DND-41 (cell line): Measurements from ENCODE around the gene SOCS7.

ENCODE experiments used
- ATAC-seq: fragments of 200-7000 bp; cut with Tn5 transposase; 3 replicates; pipeline ENCODE4 v1.9.1; 2021; ENCODE audit warnings: low read depth; ENCODE audit not compliant: insufficient read depth
- DNase-seq: peaks from one replicate; pipeline ENCODE4 v3.0.0-alpha.2; 2020
- H2AFZ ChIP-seq: 2 replicates; pipeline ENCODE4 v1.6.0; 2012; ENCODE audit warnings: low read depth, low read length
- H3K27ac ChIP-seq: 2 replicates; pipeline ENCODE4 v1.5.1; 2012; ENCODE audit warnings: low read length, inconsistent platforms
- H3K27me3 ChIP-seq: fragments of 200-600 bp; sonication (generic); 2 replicates; pipeline ENCODE4 v1.6.0; 2012; ENCODE audit warnings: low read length, mild to moderate bottlenecking, inconsistent platforms; ENCODE audit not compliant: insufficient read depth, poor library complexity
- H3K36me3 ChIP-seq: 2 replicates; pipeline ENCODE4 v1.5.1; 2012; ENCODE audit warnings: low read length, inconsistent platforms; ENCODE audit not compliant: insufficient read depth
- H3K4me1 ChIP-seq: 2 replicates; pipeline ENCODE4 v1.5.1; 2012; ENCODE audit warnings: mild to moderate bottlenecking, low read length; ENCODE audit not compliant: insufficient read depth
- H3K4me2 ChIP-seq: 2 replicates; pipeline ENCODE4 v1.6.0; 2012; ENCODE audit warnings: mild to moderate bottlenecking, moderate library complexity, low read length, inconsistent platforms; ENCODE audit not compliant: insufficient read depth
- H3K4me3 ChIP-seq, 2 experiments: fragments of 200-600 bp in 1 of 2; shearing (Covaris generic) in 1 of 2; 2 replicates each; pipeline ENCODE4 v1.5.1; 2012 to 2016; ENCODE audit warnings: inconsistent platforms in 2 of 2, low read length in 2 of 2, mild to moderate bottlenecking in 2 of 2, low read depth in 1 of 2, moderate library complexity in 1 of 2
- H3K79me2 ChIP-seq: 2 replicates; pipeline ENCODE4 v1.6.0; 2012; ENCODE audit warnings: low read length, inconsistent platforms; ENCODE audit not compliant: insufficient read depth
- H3K9ac ChIP-seq: 2 replicates; pipeline ENCODE4 v1.6.0; 2012; ENCODE audit warnings: low read depth, mild to moderate bottlenecking, inconsistent platforms, low read length, moderate library complexity
- H3K9me3 ChIP-seq: 2 replicates; pipeline ENCODE4 v1.5.1; 2012; ENCODE audit warnings: low read length, moderate library complexity, mild to moderate bottlenecking, inconsistent platforms; ENCODE audit not compliant: insufficient read depth, severe bottlenecking
- H4K20me1 ChIP-seq: 2 replicates; pipeline ENCODE4 v1.6.0; 2012; ENCODE audit warnings: low read length; ENCODE audit not compliant: insufficient read depth
- CTCF ChIP-seq: IDR thresholded peaks from 2 replicates; pipeline ENCODE4 v1.5.1; 2012; ENCODE audit warnings: borderline replicate concordance, low read length, moderate library complexity, mild to moderate bottlenecking; ENCODE audit not compliant: poor library complexity, severe bottlenecking; ENCODE audit errors: extremely low read depth
- EZH2 ChIP-seq: IDR thresholded peaks from 3 replicates; pipeline ENCODE4 v1.6.1; 2012; ENCODE audit warnings: borderline replicate concordance, low read depth, mild to moderate bottlenecking, moderate library complexity, low read length, inconsistent platforms; ENCODE audit not compliant: severe bottlenecking

SOCS7 gene

DNA sequence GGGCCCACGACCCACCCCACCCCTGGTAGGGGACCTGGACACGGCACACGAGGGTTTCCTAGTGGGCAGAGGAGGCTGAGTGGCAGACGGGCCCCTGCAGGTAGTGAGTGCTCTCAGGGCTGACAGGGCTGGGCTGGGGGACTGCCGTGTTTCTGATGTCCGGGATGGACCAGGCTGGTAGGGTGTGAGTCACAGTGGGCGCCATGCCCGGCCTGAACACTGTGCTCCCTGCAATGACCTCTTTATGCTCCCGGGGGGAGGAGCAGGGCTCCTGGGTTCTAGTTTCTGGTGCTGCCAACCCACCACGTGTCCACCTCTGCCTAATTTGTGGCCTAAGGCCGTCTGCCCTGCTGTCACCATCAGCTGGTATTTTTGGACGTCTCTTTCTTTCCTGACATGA, 102.9 kb downstream of the SOCS7 start:
- TF ChIP-seq CTCF = no peak
- TF ChIP-seq EZH2 = no peak
- Histone ChIP-seq H3K4me3 (no peak overlapping the region), H3K9ac (peak overlapping the region; percentile 14; the same call in 1 of the 2 replicates), H2AFZ (no peak overlapping the region), H3K9me3 (no peaks in the 10 kb centered on the region), H3K27me3 (no peaks in the 10 kb centered on the region), H3K27ac (peak overlapping the region; percentile 56), H3K36me3 (peaks cover 25% of the 10 kb centered on the region), H4K20me1 (peaks cover 89% of the 10 kb centered on the region), H3K4me1 (peaks cover 55% of the 10 kb centered on the region), H3K4me2 (peak overlapping the region; percentile 43), H3K79me2 (peaks cover 94% of the 10 kb centered on the region)
- ATAC-seq (peak; percentile 10; the same call in 1 of the 3 replicates), DNase-seq (no peak)
